ENCODE measurements around the gene HDGFL3. TPM values are rescaled to one million over a fixed set of nuclear protein-coding genes. Genes with fewer than 3 reads are reported as not detected.

HDGFL3 gene
- total RNA-seq, 1 donor from 2014 or later: 26.5 TPM

- Histone ChIP-seq H3K36me3 (no peaks in the 10 kb centered on the region), H3K27me3 (ENCODE audit: low read depth) (no peaks in the 10 kb centered on the region), H3K27ac (no peak overlapping the region), H3K4me1 (no peaks in the 10 kb centered on the region), H3K4me3 (no peak overlapping the region), H3K9me3 (no peaks in the 10 kb centered on the region)
- no peak for ATAC-seq
- DNase-seq: no peak
- intact Hi-C loops (cut with DNase I): no loop called here
- TF ChIP-seq CTCF (IDR thresholded peaks at IDR 0.05): no peak
Observed at GRCh38 chr15:83194528-83194927, 13.1 kb downstream of the HDGFL3 start.

GRCh38 chr15:83193721-83194120, 13.9 kb downstream of the HDGFL3 start:
- DNase-seq (no peak), ATAC-seq (no peak)
- no peaks in the 10 kb centered on the region for H3K9me3 ChIP-seq
- intact Hi-C loops (cut with DNase I): no loop called here
- no peak overlapping the region for H3K27ac ChIP-seq
- no peaks in the 10 kb centered on the region for H3K27me3 ChIP-seq (ENCODE audit: low read depth)
- H3K4me1 ChIP-seq: no peaks in the 10 kb centered on the region
- no peak overlapping the region for H3K4me3 ChIP-seq
- no peak for TF ChIP-seq CTCF (IDR thresholded peaks at IDR 0.05)
- no peaks in the 10 kb centered on the region for H3K36me3 ChIP-seq

GRCh38 chr15:83192742-83193141, 14.9 kb downstream of the HDGFL3 start:
- no peak for TF ChIP-seq CTCF (IDR thresholded peaks at IDR 0.05)
- intact Hi-C loops (cut with DNase I): no loop called here
- Histone ChIP-seq H3K27me3 (ENCODE audit: low read depth) (no peaks in the 10 kb centered on the region), H3K4me3 (no peak overlapping the region), H3K4me1 (no peaks in the 10 kb centered on the region), H3K27ac (no peak overlapping the region), H3K9me3 (no peaks in the 10 kb centered on the region), H3K36me3 (no peaks in the 10 kb centered on the region)
- no peak for DNase-seq
- ATAC-seq: no peak

GRCh38 chr15:83190450-83190849, 17.2 kb downstream of the HDGFL3 start:
- H3K27me3 ChIP-seq (ENCODE audit: low read depth): no peaks in the 10 kb centered on the region
- no peaks in the 10 kb centered on the region for H3K4me1 ChIP-seq
- no peak for DNase-seq
- no peaks in the 10 kb centered on the region for H3K9me3 ChIP-seq
- H3K4me3 ChIP-seq: no peak overlapping the region
- intact Hi-C loops (cut with DNase I): no loop called here
- H3K27ac ChIP-seq: no peak overlapping the region
- ATAC-seq: no peak
- H3K36me3 ChIP-seq: no peaks in the 10 kb centered on the region
- TF ChIP-seq CTCF (IDR thresholded peaks at IDR 0.05): no peak

- no peak for DNase-seq
- no peak overlapping the region for H3K4me3 ChIP-seq
- ATAC-seq: no peak
- H3K9me3 ChIP-seq: no peaks in the 10 kb centered on the region
- intact Hi-C loops (cut with DNase I): no loop called here
- TF ChIP-seq CTCF (IDR thresholded peaks at IDR 0.05): no peak
- H3K27me3 ChIP-seq (ENCODE audit: low read depth): no peaks in the 10 kb centered on the region
- H3K36me3 ChIP-seq: no peaks in the 10 kb centered on the region
- H3K27ac ChIP-seq: no peak overlapping the region
- H3K4me1 ChIP-seq: no peaks in the 10 kb centered on the region
Observed at GRCh38 chr15:83185561-83185960, 22.1 kb downstream of the HDGFL3 start.

GRCh38 chr15:83178869-83179325, 28.7 kb downstream of the HDGFL3 start:
- no peak for TF ChIP-seq CTCF (IDR thresholded peaks at IDR 0.05)
- no peak for ATAC-seq
- H3K27me3 ChIP-seq (ENCODE audit: low read depth): no peaks in the 10 kb centered on the region
- no peaks in the 10 kb centered on the region for H3K4me1 ChIP-seq
- DNase-seq: no peak
- no peak overlapping the region for H3K27ac ChIP-seq
- intact Hi-C loops (cut with DNase I): no loop called here
- H3K9me3 ChIP-seq: no peaks in the 10 kb centered on the region
- H3K36me3 ChIP-seq: no peaks in the 10 kb centered on the region
- no peak overlapping the region for H3K4me3 ChIP-seq
